ENCODE measurements around the gene STEAP1B. TPM values are rescaled to one million over a fixed set of nuclear protein-coding genes. Genes with fewer than 3 reads are reported as not detected.

The STEAP1B gene
- total and polyA plus RNA-seq, 2 donors (not counting 3 experiments of a cell fraction or from before 2014, with no cell fraction given) = 32.2 to 46.1 TPM

- POLR2A ChIA-PET = no interaction called here
- Histone ChIP-seq H3K9ac (replicated peaks; ENCODE audit: extremely low read depth, insufficient read depth, low read length) (no peak overlapping the region), H3K9me1 (replicated peaks; ENCODE audit: control insufficient read depth, extremely low read depth, insufficient read depth, low read length) (no peaks in the 10 kb centered on the region), H3K79me2 (ENCODE audit: control insufficient read depth, insufficient read depth, low read length) (no peaks in the 10 kb centered on the region), H3K4me1 (ENCODE audit: control insufficient read depth, extremely low read depth, insufficient read depth, low read length) (peaks cover 14% of the 10 kb centered on the region), H3K27ac (ENCODE audit: insufficient read depth, low read depth, low read length) (no peak overlapping the region), H3K4me2 (ENCODE audit: insufficient read depth, low read length) (no peak overlapping the region), H3K27me3 (ENCODE audit: control insufficient read depth in 2 of 2, insufficient read depth in 2 of 2, low read length in 2 of 2) (no peaks in the 10 kb centered on the region), H2AFZ (ENCODE audit: low read depth, low read length) (no peak overlapping the region), H3K4me3 (replicated peaks in 1 of 3; ENCODE audit: insufficient read depth in 1 of 3, low read depth in 1 of 3, low read length in 3 of 3) (no peak overlapping the region), H3K36me3 (ENCODE audit: control insufficient read depth in 2 of 2, extremely low read depth in 1 of 2, insufficient read depth in 2 of 2, low read length in 2 of 2) (no peaks in the 10 kb centered on the region), H4K20me1 (replicated peaks; ENCODE audit: control insufficient read depth, extremely low read depth, insufficient read depth, low read length) (no peaks in the 10 kb centered on the region), H3K9me3 (replicated peaks; ENCODE audit: control insufficient read depth, insufficient read depth, low read length) (no peaks in the 10 kb centered on the region)
- intact Hi-C loops (cut with micrococcal nuclease) (no loop called here), dilution Hi-C loops (cut with MboI; ENCODE audit: extremely low pct_ligation_motif_present, low sequenced_read_pairs) (no loop called here)
- no TSS peak for BruUV-seq (replicated peaks)
- TF ChIP-seq CTCF (IDR thresholded peaks at IDR 0.05; ENCODE audit: extremely low read depth in 1 of 2, insufficient read depth in 1 of 2, low read depth in 1 of 2, low read length in 2 of 2) (no peak), POLR2AphosphoS5 (IDR thresholded peaks at IDR 0.05; ENCODE audit: insufficient read depth, low read depth, low read length) (no peak), GATA2 (IDR thresholded peaks at IDR 0.05; ENCODE audit: insufficient read depth, insufficient read length, low read depth, low read length) (no peak), EZH2 (IDR thresholded peaks at IDR 0.05; ENCODE audit: borderline replicate concordance, low read depth, low read length, severe bottlenecking) (no peak), MYC (IDR thresholded peaks at IDR 0.05; ENCODE audit: low read depth, low read length) (no peak), MAX (IDR thresholded peaks at IDR 0.05; ENCODE audit: insufficient read depth, insufficient read length) (no peak), JUN (IDR thresholded peaks at IDR 0.05; ENCODE audit: borderline replicate concordance, insufficient read depth, insufficient read length, low read depth) (no peak), POLR2A (IDR thresholded peaks at IDR 0.05; ENCODE audit: low read depth, low read length) (no peak), FOS (IDR thresholded peaks at IDR 0.05; ENCODE audit: borderline replicate concordance, insufficient read depth, low read length) (no peak)
- DNase-seq (ENCODE audit: low read depth, low spot score) = no peak
- CTCF ChIA-PET = interaction anchor here (0.9 kb wide), 1 partner anchor 22 kb away, joined by 3 read pairs; no protein-coding TSS in a partner anchor
- FAIRE-seq = no peak
These were observed 113.1 kb downstream of the STEAP1B start for GRCh38 chr7:22386865-22387264.
